HG02763 (cell line): ENCODE data around the gene NT5C1A.
A peak's percentile ranks its signal among the peaks of the same experiment; 100 is the strongest.

Experiments used
- ATAC-seq: cut with Tn5 transposase; IDR thresholded peaks from one replicate; pipeline ENCODE4 v1.9.1; 2021; ENCODE audit warnings: mild to moderate bottlenecking, moderate library complexity; ENCODE audit not compliant: unreplicated experiment

Gene NT5C1A

DNA sequence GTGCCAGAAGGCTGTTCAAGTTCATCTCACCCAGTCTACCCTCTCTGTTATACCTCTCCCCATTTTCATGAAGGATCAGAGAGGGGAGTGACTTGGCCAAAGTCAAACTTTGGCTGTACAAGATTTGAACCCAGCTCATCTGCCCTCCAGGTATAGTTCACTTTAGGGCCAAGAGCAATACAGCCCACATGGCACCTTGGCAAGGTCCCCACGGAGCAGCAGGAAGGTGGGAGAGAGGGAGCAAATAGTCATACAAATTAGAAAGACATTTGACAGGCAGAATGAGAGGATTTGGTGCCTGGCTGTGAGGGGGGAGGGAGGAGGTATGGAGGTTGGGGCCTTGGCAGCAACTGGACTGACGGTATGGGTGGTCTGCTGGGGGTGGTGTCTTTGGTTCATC, 18.3 kb upstream of the NT5C1A start:
- ATAC-seq: no peak

DNA sequence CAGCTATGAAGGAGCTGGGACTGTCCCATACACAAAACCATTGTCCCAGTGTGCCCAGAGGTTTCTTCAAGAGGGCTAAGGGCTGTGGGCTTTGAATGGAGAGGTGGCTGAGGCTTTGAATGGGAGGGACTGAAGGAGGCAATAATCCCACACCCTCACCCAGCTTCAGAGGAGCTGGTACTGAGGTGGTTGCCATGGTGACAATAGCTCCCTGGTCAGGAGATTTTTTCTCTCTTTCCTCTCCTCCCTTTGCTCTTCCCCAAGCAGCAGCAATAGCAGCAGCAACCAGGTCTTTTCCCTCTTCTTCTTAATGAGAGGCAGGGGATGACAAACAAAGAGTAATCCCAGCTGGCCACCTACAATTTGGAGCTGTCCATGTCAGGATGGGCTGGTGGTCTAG, 17.7 kb upstream of the NT5C1A start:
- no peak for ATAC-seq

- ATAC-seq: no peak
These were observed 17.3 kb upstream of the NT5C1A start for GRCh38 chr1:39689214-39689613.

GRCh38 chr1:39688706-39689105, 16.8 kb upstream of the NT5C1A start:
- no peak for ATAC-seq

- no peak for ATAC-seq
These were observed 15.3 kb upstream of the NT5C1A start for GRCh38 chr1:39687243-39687642.

DNA sequence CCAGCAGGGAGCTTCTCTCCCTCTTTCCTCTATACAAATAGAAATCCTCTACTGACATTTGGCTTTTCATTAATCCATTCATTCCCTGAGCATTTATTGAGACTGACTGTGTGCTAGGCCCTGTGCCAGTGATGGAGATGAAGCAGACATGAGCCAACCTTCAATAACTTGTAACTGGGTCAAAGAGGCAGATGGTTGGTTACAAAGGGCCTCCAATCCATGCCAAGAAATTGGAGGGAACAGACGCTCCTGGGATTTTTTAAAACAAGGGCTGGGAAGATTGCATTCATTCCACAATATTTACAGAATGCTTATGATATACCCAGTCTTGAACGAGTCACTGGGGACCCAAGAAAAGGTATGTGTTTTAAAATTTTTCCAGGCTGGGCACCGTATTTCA, 13.2 kb upstream of the NT5C1A start:
- ATAC-seq: no peak

- no peak for ATAC-seq
These were observed 12.4 kb upstream of the NT5C1A start for GRCh38 chr1:39684313-39684664.

DNA sequence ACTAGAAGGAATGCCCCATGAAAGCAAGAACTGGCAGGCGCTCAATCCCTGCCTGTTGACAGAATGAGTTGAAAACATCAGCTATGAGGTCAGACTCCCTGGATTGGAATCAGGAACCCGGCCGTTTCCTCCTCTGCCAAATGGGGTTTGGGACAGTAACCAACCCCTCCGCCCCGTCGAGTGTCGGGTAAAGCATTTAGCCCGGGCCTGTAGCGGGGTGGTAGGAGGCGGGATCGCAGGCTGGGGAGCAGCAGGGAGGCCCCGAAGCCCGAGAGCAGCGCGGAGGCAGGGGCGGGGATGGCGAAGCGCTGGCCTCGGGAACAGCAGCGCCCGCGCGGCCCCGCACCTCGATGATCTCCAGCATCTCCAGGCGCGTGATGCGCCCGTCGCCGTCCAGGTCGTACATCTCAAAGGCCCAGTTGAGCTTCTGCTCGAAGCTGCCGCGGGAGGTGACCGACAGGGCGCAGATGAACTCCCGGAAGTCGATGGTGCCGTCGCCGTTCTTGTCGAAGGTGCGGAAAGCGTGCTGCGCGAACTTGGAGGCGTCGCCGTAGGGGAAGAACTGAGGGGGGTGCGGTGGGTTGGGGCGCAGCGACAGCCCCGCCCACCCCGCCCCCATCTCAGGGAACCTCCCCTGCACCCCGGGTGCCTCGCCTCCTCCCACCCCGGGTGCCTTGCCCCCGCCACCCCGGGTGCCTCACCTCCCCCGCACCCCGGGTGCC, 11.8 kb upstream of the NT5C1A start:
- ATAC-seq: no peak

DNA sequence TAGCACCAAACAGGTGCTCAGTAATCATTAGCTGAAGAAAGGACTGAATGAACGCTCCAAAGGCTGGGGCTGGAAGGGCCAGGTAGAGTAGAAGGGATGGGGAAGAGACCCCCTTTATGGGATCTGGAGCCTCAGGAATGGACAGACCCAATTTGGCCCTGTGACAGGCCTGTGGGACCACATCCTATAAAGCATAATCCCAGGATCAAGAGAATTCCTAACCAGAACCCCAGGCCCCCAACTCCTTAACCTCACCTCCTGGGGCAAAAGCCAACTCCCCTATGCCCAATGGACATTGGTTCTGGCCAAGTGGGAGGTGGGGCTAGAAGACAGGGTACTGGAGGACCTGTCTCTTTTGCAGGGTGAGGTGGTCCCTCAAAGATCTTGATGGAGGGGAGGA, 10.1 kb upstream of the NT5C1A start:
- ATAC-seq: no peak

GRCh38 chr1:39681294-39681693, 9.4 kb upstream of the NT5C1A start:
- no peak for ATAC-seq

GRCh38 chr1:39680751-39681150, 8.8 kb upstream of the NT5C1A start:
- ATAC-seq: no peak

GRCh38 chr1:39679821-39680220, 7.9 kb upstream of the NT5C1A start:
- ATAC-seq: no peak

DNA sequence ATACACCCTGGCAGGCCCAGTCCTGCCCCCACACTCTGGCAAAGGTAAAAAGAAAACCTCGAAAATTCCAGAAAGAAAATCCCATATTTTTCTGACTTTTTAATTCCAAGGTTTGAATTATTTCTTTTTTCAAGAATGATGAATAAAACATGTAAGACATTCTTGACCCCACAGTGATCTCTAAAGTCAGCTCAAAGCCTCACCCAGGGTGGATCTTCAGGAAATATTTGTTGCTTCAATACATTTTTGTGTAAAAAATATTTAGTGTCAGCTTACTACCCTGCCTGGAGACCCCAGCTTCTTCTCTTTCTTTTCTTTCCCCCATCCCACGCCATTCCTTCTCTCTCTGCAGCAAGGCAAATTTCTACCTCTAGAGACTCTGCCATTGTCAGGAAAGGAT, 7.0 kb upstream of the NT5C1A start:
- no peak for ATAC-seq

DNA sequence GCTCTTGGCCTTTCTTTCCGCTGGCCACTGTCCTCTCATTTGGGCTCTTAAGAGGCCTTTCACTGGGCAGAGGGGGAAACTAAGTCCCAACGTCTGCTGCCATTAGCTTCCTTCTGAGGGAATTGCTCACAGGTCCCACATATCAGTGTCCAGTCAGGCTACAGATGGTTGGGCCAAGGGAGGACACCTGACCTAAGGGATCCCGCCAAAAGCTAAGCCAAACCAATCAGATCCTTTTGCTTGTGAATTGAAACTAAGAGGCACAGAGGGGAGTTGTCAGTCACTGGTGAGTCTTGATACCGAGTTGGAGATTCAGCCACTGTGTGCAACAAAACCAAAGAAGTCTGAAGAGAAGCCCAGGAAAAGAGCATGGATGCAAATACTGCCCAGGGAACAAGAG, 5.7 kb upstream of the NT5C1A start:
- no peak for ATAC-seq

DNA sequence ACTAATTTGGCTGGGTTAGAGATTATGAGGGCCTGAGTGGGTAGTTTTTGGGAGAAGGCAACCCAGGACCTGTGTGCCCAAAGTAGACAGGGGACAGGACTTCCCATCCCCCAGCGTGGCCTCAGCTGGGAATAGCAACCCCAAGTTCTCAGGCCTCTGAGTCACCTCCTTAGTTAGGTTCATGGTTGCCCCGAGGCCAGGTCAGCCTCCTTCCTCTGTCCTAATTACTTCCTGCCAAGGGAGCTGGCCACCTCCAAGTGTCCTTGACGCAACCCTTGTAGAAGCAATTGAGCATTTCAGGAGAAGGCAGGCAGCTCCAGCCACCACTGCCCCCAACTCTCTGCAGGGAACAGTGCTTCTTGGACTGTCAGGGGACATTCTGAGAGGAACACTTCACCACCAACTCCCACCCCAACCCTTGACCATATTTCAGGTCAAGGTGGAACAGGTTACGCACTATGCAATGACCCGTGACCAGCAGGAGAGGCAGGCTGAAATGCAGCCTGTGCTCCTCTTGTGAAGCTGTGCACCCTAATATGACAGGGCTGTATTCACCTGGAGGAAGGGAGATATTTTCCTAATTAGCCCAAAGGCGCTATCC, 5.1 kb upstream of the NT5C1A start:
- no peak for ATAC-seq

GRCh38 chr1:39675220-39675619, 3.3 kb upstream of the NT5C1A start:
- no peak for ATAC-seq

- no peak for ATAC-seq
These were observed 1.3 kb upstream of the NT5C1A start for GRCh38 chr1:39673215-39673614.

- no peak for ATAC-seq
These were observed 642 bp upstream of the NT5C1A start for GRCh38 chr1:39672551-39672947.

DNA sequence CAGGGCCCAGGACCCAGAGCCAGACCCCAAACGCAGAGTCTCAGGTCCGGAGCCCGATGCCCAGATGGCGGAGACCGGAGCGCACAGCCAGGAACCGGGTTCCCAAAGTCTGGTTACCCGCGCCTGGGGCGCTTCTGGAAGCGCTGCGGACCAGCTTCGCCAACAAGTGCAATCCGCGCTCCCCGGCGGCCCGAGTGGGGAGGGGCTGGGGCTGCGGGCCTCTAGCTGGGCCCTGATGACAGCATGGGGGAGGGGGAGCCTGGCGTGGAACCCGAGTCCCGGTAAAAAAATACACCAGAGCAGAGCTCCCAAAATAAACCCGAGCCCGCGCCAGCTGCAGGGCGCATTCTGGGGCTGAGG, 494 bp downstream of the NT5C1A start:
- no peak for ATAC-seq

DNA sequence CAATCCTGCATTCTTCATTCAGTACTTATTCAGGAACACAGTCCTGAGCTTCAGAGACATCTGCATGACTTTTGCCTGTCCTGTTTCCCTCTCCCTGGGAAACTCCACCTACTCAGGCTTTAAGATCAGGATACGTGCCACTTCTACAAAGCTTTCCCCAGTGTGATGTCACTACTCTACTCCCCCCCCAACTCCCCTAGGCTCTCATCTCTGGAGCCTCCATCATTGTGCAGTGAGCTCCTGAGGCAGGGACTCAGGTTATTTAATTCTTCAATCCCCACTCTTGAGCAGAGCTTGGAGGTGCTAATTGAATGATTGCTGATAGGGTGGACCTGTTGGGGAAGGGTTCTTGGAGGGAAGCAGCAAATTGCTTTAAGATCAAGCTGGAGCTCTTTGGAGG, 1.2 kb downstream of the NT5C1A start:
- no peak for ATAC-seq

DNA sequence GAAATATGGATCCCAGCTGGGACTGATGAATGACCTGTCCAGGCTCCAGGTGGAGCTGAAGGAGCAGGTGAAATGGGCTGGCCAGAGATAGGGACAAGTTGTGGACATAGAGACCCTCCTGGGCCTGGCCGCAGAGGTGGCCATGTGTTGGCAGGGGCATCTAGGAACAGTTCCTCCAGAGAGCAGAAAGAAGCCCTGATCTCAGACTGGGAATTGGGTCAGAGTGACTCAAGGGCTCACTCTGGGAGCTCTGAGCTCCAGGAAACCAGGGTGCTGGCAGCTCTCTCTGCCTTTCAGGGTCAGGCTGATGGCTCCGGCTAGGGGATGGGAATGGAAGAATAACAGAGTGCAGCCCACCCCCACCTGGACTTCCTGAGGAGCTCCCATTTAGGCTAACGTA, 3.0 kb downstream of the NT5C1A start:
- no peak for ATAC-seq

DNA sequence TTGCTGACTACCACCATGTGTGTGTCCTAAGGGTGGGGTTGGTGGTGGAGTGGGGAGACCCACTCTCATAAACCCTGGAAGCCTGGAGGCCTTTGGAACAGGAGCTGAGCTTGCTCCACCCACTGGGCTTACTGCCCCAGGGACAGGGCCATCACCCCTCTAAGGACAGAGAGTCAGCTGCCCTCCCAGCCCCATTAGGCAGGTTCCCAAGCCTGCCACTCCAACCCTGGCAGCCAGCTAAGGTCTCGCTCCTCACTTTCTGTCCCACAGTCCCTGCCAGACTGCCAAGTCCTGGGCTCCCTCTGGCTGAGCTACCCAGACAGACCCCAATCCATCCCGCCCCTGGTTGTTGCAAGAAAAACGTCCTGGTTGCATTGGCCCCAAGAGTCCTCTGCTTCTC, 3.8 kb downstream of the NT5C1A start:
- no peak for ATAC-seq

DNA sequence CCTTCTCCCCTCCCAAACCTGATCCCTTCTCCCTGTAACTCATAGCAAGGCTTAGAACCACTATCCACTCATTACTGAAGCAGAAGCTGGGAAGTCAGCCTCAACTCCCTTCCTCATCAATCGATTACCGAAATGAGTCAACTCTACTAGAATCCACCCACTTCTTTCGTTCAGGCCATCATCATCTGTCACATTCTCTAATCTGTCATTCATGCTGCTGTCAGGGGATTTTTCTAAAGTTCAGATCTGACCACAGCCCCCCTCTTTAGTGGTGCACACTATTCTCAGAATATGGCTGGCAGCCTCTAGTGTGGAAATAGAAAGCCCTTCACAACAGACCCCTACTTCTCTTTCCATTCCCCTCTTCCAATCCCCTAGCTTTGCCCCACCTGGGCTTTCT, 5.1 kb downstream of the NT5C1A start:
- peak; percentile 73 for ATAC-seq
